IPS-18a (cell line): ENCODE measurements around the gene KCNH2.

Source experiments
- H3K27ac ChIP-seq: one replicate; pipeline ENCODE4 v1.5.1; 2013; ENCODE audit warnings: low read length
- H3K27me3 ChIP-seq: one replicate; pipeline ENCODE4 v1.6.1; 2013; ENCODE audit warnings: mild to moderate bottlenecking, low read length; ENCODE audit not compliant: control insufficient read depth, insufficient read depth
- H3K36me3 ChIP-seq: one replicate; pipeline ENCODE4 v1.6.1; 2013; ENCODE audit warnings: low read depth, low read length; ENCODE audit not compliant: control insufficient read depth
- H3K4me1 ChIP-seq: one replicate; pipeline ENCODE4 v1.6.1; 2013; ENCODE audit warnings: low read depth, low read length; ENCODE audit not compliant: control insufficient read depth
- H3K4me3 ChIP-seq: one replicate; pipeline ENCODE4 v1.5.1; 2013; ENCODE audit warnings: low read length
- H3K9ac ChIP-seq: one replicate; pipeline ENCODE4 v1.6.1; 2013; ENCODE audit warnings: mild to moderate bottlenecking, low read length, moderate library complexity
- H3K9me3 ChIP-seq: one replicate; pipeline ENCODE4 v1.6.1; 2013; ENCODE audit warnings: low read depth, low read length; ENCODE audit not compliant: control insufficient read depth

Gene KCNH2

GRCh38 chr7:150947241-150947745 lies 30.8 kb downstream of the KCNH2 start:
- H3K27ac ChIP-seq: no peak overlapping the region
- no peak overlapping the region for H3K9ac ChIP-seq
- peaks cover 7% of the 10 kb centered on the region for H3K27me3 ChIP-seq
- H3K9me3 ChIP-seq: no peaks in the 10 kb centered on the region
- peak overlapping the region; percentile 24 for H3K4me3 ChIP-seq
- H3K4me1 ChIP-seq: peaks cover 20% of the 10 kb centered on the region
- H3K36me3 ChIP-seq: no peaks in the 10 kb centered on the region

DNA sequence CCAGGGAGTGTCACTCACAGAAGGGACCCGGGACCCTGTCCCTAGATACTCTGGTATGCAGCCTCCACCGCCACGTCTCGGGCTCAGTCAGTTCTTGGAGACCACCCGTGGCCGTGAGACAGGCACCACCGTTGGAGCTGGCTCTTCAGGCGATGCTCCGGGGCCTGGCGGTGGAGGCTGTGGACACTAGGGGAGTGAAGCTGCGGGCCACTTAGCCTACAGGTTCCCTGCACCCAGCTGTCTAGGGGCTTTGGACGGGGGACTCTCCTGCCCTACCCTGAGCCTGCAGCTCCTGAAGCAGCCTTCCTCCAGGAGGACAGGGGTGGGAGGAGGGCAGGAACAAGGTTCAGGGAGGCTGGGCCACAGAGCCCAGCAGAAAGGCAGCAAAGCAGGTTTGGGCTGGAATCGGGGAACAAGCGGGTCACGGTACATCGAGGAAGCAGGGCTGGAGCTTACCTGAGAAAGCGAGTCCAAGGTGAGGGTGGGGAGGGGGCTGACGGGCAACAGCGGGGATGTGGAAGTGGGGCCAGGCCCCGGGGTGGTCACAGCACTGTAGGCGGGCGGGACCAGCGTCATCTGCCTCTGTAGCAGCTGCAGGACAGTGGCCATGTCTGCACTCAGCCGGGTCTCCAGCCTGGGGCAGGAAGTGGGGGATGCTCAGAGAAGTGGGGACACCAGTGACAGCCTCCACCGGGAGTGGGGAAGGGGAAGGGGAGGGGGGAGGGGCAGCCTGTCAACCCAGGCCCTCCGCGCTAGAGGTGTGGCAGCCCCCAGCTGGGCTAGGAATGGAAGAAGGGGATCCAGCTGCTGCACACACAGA lies 31.5 kb downstream of the KCNH2 start:
- no peak overlapping the region for H3K27ac ChIP-seq
- H3K27me3 ChIP-seq: peaks cover 7% of the 10 kb centered on the region
- no peaks in the 10 kb centered on the region for H3K36me3 ChIP-seq
- H3K9me3 ChIP-seq: no peaks in the 10 kb centered on the region
- H3K4me3 ChIP-seq: no peak overlapping the region
- H3K4me1 ChIP-seq: peaks cover 20% of the 10 kb centered on the region
- H3K9ac ChIP-seq: no peak overlapping the region

DNA sequence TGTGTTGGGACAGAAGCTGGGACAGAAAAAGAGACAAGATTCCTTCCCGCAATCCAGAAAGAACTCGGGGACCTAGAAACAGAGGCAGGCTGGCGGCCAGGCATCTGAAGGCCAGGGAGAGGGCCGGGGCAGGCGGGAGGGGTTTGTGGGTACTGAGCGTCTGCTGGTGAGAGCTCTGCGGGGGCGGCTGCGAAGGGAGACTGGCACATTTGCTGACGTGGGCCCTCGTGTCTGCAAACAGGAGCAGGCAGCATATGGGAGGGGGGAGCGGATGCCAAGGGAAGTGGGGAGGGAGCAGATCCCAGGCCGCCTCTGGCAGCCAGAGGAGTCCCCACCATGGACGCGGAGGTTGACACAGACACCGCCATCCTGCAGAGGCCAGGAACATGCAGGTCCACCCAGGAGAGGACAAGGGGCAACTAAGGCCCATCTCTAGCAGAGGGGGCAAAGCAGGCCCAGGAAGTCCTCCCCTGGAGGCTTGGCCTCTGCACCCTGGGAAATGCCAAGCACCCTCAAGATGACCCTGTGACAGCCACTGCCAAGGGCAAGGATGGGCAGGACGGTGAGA lies 32.2 kb downstream of the KCNH2 start:
- no peaks in the 10 kb centered on the region for H3K36me3 ChIP-seq
- H3K4me3 ChIP-seq: no peak overlapping the region
- H3K27ac ChIP-seq: no peak overlapping the region
- H3K4me1 ChIP-seq: peaks cover 20% of the 10 kb centered on the region
- H3K9ac ChIP-seq: no peak overlapping the region
- H3K27me3 ChIP-seq: peaks cover 7% of the 10 kb centered on the region
- no peaks in the 10 kb centered on the region for H3K9me3 ChIP-seq

DNA sequence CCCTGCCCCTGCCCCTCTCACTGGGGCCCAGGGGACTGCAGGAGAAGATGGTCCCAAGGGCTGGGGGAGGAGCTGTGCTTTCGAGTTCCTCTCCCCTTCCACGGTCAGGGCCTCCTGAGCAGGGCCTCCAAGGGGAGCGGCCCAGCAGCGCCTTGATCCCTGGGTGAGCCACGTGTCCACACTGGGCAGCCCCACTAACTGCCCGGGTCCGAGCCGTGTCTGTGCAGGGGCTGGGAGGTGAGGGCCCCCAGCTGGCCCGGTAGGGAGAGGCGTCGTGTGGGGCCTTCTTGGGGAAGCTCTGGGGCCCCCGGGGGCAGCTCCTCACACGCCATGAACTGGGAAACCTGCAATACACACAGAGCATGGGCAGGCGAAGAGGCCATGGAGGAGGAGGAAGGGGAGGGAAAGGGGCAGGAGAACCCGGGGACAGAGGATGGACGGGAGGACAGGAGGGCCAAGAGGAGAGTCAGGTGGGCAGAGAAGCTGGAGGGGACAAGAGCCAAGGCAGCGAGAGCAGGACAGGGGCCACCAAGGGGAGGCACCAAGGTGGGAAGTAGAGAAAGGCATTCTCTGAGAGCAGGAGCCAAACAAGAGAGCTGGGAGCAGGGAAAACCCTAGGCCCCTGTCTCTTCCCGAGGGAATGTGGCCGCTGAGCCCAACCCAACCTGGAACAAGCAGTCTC lies 32.8 kb downstream of the KCNH2 start:
- Histone ChIP-seq H3K36me3 (no peaks in the 10 kb centered on the region), H3K27me3 (peaks cover 7% of the 10 kb centered on the region), H3K4me3 (no peak overlapping the region), H3K4me1 (peaks cover 20% of the 10 kb centered on the region), H3K9me3 (no peaks in the 10 kb centered on the region), H3K9ac (no peak overlapping the region), H3K27ac (no peak overlapping the region)

- H3K4me3 ChIP-seq: no peak overlapping the region
- peaks cover 14% of the 10 kb centered on the region for H3K4me1 ChIP-seq
- peaks cover 7% of the 10 kb centered on the region for H3K27me3 ChIP-seq
- H3K27ac ChIP-seq: no peak overlapping the region
- H3K9ac ChIP-seq: no peak overlapping the region
- H3K36me3 ChIP-seq: no peaks in the 10 kb centered on the region
- H3K9me3 ChIP-seq: no peaks in the 10 kb centered on the region
Observed at GRCh38 chr7:150944066-150945042, 33.8 kb downstream of the KCNH2 start.

DNA sequence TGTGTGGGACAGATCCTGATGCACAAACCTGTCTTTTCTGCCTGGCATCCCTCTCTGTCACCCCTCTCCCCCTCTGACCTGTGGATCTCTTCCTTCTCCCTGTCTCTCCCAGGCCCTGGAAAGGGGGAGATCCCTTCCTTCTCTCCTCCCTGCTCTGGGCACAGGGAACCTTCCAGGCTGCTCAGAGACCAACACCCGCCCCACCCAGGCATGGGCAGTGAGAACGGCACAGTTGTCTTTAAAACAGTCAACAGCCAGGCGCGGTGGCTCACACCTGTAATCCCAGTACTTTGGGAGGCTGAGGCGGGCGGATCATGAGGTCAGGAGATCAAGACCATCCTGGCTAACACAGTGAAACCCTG lies 34.7 kb downstream of the KCNH2 start:
- H3K9ac ChIP-seq: no peak overlapping the region
- H3K27ac ChIP-seq: no peak overlapping the region

GRCh38 chr7:150942591-150943452 lies 35.3 kb downstream of the KCNH2 start:
- no peaks in the 10 kb centered on the region for H3K27me3 ChIP-seq
- H3K27ac ChIP-seq: no peak overlapping the region
- no peak overlapping the region for H3K4me3 ChIP-seq
- H3K4me1 ChIP-seq: peaks cover 2% of the 10 kb centered on the region
- H3K36me3 ChIP-seq: no peaks in the 10 kb centered on the region
- no peak overlapping the region for H3K9ac ChIP-seq
- no peaks in the 10 kb centered on the region for H3K9me3 ChIP-seq

More for the DNA sequence above, 34.7 kb downstream of the KCNH2 start:
- Histone ChIP-seq H3K4me3 (no peak overlapping the region), H3K9me3 (no peaks in the 10 kb centered on the region), H3K27me3 (peaks cover under 1% of the 10 kb centered on the region), H3K36me3 (no peaks in the 10 kb centered on the region), H3K4me1 (peaks cover 7% of the 10 kb centered on the region)

DNA sequence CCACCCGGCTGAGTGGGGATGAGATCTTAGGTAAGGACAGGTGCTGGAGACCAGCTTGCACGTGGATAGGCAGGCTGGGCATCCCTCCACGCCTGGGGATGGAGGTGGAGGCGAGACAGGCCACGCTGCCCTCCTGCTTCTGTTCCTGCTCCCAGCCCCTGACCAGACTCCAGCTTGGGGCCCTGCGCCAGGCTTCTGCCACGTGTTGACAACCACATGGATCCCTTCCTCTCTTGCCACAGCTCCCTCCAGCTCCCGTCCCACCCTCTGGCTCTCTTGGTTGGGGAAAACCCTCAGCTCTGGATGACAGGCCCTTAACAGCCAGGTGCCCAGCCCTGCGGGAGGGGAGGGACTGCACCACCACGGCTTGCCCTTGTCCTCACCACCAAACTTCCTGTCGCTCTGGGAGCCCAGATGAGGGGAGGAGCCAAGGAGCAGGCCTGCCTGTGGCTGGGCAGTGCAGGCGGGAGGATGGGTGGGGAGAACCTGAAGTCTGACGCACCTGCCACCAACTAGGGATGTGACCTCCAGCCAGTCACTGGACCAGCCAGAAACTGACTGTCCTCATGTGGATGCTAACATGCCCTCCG lies 36.0 kb downstream of the KCNH2 start:
- no peaks in the 10 kb centered on the region for H3K9me3 ChIP-seq
- H3K27me3 ChIP-seq: no peaks in the 10 kb centered on the region
- no peaks in the 10 kb centered on the region for H3K4me1 ChIP-seq
- no peak overlapping the region for H3K27ac ChIP-seq
- H3K4me3 ChIP-seq: no peak overlapping the region
- H3K9ac ChIP-seq: no peak overlapping the region
- H3K36me3 ChIP-seq: no peaks in the 10 kb centered on the region

DNA sequence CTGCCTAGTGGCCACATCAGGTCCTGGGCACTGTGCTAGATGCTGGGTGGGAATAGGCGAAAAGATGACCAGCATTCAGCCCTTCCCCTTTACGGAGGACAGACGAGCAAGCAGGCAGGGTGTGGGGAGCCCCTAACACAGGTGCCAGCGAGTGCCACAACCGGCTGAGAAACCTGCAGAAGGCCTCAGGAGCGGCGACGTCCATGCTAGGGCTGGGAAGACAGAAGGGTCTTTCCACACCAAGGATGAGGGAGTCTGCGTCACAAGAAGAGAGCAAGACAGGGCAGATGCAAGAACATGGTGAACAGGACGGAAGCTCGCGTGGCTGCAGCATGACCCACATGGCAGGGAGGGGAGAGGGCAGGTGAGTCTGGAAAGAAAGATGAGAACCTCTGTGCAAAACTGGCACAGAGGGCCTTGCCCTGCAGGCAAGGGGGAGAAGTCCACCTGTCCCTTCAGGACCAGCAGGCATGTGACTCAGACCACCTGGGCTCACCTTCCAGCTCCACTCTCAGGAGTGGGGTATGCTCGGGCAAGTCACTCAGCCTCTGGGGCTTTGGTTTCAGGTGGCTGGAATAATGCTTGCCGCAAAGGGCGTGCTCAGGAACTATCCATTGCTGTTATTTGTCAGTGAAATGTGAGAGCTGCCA lies 36.6 kb downstream of the KCNH2 start:
- Histone ChIP-seq H3K27me3 (no peaks in the 10 kb centered on the region), H3K36me3 (no peaks in the 10 kb centered on the region), H3K9ac (no peak overlapping the region), H3K4me1 (no peaks in the 10 kb centered on the region), H3K27ac (no peak overlapping the region), H3K9me3 (no peaks in the 10 kb centered on the region), H3K4me3 (no peak overlapping the region)
